ENCODE data around the gene MOV10L1.
A peak's percentile ranks its signal among the peaks of the same experiment; 100 is the strongest.
"Not testable (repeated sequence)": the region's sequence is repeated elsewhere in the genome, so short reads cannot be mapped to it uniquely, and the experiment has no call there.

Gene MOV10L1

GRCh38 chr22:50141462-50141861 lies 51.7 kb downstream of the MOV10L1 start:
- no peak for DNase-seq

DNA sequence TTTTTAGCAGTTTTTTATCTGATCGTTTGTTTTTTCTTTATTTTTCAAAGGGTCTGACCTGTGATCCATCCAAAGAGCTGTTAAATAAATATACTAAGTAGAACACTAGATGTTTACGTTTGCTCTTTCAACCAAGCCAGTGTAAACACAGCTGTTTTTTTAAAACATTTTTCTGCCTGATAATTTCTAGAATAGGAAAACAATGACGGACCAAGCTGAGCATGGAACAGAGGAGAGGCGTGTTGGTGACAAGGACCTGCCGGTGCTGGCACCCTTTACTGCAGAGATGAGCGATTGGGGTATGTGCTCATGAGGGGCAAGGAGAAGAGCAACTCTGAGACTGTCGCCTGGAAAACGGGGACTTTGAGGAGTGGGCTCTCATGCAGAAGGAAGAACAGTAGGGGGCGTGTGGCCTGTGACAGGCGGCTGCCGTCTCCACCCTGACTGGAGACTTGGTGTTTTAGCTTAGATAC lies 52.1 kb downstream of the MOV10L1 start:
- DNase-seq: no peak

- DNase-seq: no peak
These were observed 53.3 kb downstream of the MOV10L1 start for GRCh38 chr22:50143096-50143495.

GRCh38 chr22:50144005-50144614 lies 54.3 kb downstream of the MOV10L1 start:
- DNase-seq: no peak

- no peak for DNase-seq
These were observed 56.1 kb downstream of the MOV10L1 start for GRCh38 chr22:50145721-50146438.

- DNase-seq: no peak
These were observed 56.8 kb downstream of the MOV10L1 start for GRCh38 chr22:50146439-50147238.

DNA sequence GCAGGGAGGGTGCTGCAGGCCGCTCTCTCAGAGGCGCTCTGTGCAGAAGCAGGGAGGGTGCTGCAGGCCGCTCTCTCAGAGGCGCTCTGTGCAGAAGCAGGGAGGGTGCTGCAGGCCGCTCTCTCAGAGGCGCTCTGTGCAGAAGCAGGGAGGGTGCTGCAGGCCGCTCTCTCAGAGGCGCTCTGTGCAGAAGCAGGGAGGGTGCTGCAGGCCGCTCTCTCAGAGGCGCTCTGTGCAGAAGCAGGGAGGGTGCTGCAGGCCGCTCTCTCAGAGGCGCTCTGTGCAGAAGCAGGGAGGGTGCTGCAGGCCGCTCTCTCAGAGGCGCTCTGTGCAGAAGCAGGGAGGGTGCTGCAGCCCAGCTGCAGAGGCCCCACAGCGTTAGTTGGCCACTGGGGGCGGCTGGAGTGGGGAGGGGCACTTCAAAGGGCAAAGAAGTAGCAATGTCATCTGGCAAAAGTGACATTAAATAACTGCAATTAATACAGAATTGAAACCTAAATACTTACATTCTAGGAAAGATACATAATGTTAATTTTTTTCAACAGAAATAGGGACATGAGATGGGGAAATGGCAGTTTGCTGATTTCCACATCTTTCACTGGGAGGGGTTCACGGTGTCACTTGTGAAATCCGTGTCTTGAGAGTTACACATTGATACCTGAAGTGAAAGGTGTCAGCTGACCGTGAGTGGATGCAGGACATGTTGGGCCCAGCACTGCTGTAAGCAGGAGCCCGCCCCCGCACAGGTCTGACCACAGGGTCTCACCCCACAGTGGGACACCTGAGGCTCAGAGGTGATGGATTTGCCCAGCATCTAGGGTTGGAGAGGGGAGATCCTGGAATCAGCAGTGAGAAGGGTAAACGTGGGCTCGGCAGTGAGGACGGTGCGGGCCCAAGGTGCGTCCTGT lies 57.7 kb downstream of the MOV10L1 start:
- DNase-seq: not testable (repeated sequence)

- DNase-seq: no peak
These were observed 58.3 kb downstream of the MOV10L1 start for GRCh38 chr22:50148166-50148500.

DNA sequence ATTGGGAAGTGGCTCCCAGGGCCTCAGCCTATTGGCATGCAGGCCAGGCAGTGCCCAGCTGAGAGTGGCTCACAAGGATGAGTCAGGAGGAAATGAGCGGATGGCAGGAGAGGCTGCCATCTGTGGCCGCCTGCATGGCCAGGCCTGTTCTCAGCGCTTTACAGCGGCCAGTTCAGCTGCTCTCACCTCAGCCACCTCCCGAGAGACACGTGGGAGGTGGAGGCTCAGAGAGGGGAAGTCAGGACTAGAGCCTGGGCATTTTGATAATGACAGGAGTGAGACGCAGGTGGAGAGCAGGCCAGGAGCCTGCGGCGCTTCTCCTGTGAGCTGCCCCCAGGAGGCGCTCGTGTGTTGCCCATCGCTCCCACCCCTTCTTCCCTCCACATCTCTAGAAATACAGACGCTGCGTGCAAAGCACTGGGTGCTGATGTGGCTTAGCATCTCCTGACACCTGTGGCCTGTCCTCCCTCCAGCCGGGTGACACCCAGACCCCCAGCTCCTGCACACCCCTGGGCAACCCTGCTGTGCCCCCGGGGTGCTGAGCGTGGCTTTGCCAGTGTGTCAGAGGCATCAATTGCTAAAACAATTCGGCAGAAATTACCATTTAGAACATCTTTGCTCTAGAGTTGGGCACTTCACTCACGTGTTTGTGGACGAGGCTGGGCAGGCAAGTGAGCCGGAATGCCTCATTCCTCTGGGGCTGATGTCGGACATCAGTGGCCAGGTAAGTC lies 59.4 kb downstream of the MOV10L1 start:
- DNase-seq: peak; percentile 61

DNA sequence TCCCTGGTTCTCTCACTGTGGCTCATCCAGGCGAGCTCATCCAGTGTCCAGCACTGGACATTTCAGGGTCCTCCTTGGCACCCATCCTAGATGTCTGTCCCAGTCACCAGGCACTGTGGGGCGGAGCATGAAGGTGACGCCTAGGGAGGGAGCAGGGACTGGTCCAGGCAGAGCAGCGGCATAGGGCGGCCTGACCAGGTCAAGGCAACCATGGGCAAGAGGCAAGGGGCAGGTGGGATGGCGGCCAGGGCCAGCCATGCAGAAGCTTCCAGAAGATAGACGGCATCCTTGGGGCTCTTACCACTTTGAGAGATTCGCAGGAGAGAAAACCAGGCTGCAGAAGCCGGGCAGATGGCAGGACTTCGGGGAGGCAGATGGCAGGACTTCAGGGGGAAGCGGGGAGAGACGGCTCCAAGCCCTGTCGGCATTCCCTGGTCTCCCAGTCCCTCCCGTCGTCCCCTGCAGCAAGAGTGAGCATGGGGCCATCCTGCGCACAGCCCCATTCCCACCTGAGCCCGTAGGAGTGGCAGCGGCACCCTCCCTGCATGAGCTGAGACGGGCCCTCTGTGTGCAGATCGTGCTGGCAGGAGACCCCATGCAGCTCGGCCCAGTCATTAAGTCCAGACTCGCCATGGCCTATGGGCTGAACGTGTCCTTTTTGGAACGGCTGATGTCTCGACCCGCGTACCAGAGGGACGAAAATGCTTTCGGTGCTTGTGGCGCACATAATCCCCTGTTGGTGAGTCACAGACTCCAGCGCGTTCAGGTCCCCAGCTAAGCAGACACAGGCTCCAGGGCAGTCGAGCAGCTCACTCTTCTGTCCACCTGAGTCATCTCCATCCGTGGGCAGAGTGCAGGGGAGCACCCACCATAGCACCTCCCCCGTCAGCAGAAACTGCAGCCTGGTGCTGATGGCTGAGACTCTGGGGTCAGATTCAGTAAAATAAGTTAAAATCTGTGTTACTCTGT lies 60.6 kb downstream of the MOV10L1 start:
- DNase-seq: no peak

DNA sequence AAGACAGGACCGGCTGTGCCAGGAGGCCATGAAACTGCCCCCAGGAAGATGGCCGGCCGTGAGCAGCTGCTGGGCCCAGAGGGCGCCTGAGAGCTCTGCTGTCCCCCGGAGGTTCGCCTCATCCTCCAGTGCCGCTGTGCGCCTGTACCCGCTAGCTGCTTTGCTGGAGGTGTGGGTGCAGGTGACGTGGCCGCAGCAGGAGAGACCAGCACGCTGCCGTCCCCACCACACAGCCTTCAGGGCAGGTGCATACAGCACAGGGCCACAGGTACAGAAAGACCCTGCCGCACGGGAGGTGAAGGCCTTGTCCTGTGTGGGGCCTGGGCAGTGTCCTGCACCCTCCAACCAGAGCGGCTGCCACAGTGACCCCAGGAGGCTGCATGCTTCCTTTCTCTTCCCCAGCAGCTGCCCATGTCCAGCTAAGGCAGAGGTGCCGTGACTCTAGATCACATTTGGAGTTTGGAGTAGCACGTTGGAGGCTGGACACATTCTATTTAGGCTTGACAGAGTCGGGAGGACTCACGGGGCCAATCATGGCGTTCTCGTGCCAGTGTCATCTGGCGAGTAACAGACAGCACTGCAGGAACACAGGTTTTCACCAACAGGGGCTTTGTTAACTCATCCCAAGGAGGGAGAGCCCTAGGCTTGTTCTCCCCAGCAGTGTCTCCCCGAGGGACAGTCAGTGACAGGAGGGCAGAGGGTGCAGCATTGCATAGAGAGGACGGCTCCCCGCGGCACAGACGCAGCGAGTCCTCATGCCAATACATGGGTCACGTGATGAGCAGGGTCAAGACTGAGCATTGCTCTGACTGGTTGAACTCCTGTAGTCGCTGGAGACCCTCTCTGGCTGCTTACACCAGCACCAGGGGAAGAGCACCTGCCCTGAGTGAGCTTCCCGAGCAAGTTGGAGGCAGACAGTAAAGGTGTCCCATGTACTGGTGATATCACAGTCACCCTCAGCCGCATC lies 62.0 kb downstream of the MOV10L1 start:
- no peak for DNase-seq

- no peak for DNase-seq
These were observed 63.4 kb downstream of the MOV10L1 start for GRCh38 chr22:50153056-50153755.

DNA sequence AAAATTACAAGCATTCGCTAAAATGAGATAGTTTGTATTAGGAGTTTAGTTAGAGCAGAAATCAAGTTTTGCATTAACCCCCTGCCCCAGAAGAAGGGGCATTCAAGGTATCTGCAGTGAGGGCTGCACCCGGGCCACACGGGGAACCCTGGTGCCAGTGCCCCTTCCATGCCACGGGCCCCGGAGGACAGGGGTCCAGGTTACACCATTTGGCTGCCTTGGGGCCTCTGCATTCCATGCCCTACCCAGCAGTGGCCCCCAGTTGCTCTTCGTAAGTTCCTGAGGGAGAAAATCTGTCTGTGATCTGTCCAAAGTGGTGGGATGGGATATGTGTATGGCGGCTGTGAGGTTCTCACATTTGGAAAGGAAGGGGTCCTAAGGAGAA lies 63.9 kb downstream of the MOV10L1 start:
- no peak for DNase-seq

DNA sequence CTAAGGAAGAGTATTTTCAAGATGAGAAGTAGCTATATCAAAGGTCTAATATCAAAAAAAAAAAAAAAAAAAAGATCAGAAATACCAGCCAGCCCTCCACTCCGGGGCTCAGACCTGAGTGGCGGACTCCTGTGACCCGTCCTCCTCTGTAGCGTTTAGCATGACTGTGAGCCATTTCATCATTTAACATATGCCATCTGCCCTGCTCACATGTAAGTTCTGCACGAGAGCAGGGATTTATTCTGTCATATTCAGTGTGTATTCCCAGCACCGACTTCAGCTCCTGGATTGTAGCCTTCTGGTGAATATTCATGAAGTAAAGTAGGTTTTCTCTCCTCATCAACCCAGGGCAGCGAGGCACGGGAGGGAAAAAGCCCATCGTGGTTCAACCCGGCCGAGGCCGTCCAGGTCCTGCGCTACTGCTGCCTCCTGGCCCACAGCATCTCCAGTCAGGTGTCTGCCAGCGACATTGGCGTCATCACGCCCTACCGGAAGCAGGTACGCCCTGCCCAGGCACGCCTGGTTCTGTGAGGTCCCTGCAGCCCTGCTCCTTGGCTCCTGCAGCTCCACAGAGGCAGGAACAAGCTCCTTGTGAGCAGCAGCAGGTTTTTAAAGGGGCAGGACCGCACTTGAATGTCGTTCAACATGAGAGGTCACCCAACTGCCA lies 68.0 kb downstream of the MOV10L1 start:
- DNase-seq: no peak

DNA sequence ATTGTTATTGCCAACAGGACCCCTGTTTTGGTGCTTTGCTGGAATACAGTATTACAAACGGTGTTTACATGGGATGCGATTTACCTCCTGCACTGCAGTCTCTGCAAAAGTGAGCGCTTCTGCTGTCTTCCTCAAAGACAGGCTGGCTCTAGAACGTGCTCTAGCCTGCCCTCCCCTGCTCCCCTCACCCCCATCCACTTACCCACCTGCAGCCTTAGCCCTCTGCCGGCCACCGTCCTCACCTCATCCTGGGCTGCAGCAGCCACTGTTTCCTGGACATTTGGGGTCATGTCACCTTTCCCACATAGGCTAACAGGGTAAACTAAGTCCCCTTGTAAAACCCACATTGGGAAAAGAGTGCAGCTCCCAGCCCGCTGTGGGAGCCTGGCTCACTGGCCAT lies 71.1 kb downstream of the MOV10L1 start:
- DNase-seq: no peak

- no peak for DNase-seq
These were observed 71.9 kb downstream of the MOV10L1 start for GRCh38 chr22:50161508-50162390.

DNA sequence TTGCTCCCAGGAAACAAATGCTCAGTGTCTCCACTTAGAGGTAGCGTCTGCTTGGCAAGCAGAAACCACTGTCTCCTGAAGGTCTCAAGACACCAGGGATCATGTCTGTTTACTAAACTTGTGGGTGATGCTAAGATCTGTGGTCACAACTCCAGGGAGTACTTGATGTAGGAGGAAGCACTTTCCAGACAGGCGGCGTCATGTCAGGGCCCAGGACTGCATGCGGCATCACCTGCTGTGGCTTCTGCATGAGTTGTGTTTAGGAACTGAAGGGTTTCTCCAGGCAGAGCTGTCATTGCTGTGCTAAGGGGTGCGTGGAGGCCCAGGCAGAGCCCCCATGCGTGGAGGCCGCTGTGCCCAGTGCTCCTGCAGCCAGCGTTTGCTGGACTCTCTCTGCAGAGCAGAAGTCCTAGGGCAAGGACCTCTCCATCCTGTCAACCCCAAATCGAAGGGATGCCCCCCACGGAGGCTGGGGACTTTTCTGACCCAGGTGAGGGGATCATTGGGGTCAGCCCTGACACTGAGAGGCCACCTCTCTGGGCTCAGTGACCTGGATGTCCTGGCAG lies 72.7 kb downstream of the MOV10L1 start:
- DNase-seq: no peak

All from GDM1 (cell line).